HG02798 (cell line): Measurements from ENCODE around the gene SHISA9.

Source experiments
- ATAC-seq: cut with Tn5 transposase; IDR thresholded peaks from one replicate; pipeline ENCODE4 v1.9.1; 2021; ENCODE audit warnings: mild to moderate bottlenecking; ENCODE audit not compliant: unreplicated experiment, poor library complexity

The SHISA9 gene

GRCh38 chr16:13012601-13013000 lies 111.2 kb downstream of the SHISA9 start:
- no peak for ATAC-seq

GRCh38 chr16:13013043-13013442 lies 111.6 kb downstream of the SHISA9 start:
- ATAC-seq = no peak

GRCh38 chr16:13014476-13014875 lies 113.1 kb downstream of the SHISA9 start:
- ATAC-seq = no peak

GRCh38 chr16:13018026-13018425 lies 116.6 kb downstream of the SHISA9 start:
- ATAC-seq = no peak

- no peak for ATAC-seq
Measured at GRCh38 chr16:13021996-13022395, 120.6 kb downstream of the SHISA9 start.

GRCh38 chr16:13029786-13030185 lies 128.4 kb downstream of the SHISA9 start:
- ATAC-seq = no peak

GRCh38 chr16:13030769-13031168 lies 129.4 kb downstream of the SHISA9 start:
- ATAC-seq = no peak

- ATAC-seq = no peak
Measured at GRCh38 chr16:13032911-13033310, 131.5 kb downstream of the SHISA9 start.

GRCh38 chr16:13036600-13036999 lies 135.2 kb downstream of the SHISA9 start:
- ATAC-seq = no peak

- ATAC-seq = no peak
Measured at GRCh38 chr16:13038591-13038990, 137.2 kb downstream of the SHISA9 start.

GRCh38 chr16:13039526-13039925 lies 138.1 kb downstream of the SHISA9 start:
- no peak for ATAC-seq

- ATAC-seq = no peak
Measured at GRCh38 chr16:13041180-13041579, 139.8 kb downstream of the SHISA9 start.

- no peak for ATAC-seq
Measured at GRCh38 chr16:13041646-13042290, 140.4 kb downstream of the SHISA9 start.

- no peak for ATAC-seq
Measured at GRCh38 chr16:13042291-13042685, 140.9 kb downstream of the SHISA9 start.

- no peak for ATAC-seq
Measured at GRCh38 chr16:13046061-13046821, 144.8 kb downstream of the SHISA9 start.

- no peak for ATAC-seq
Measured at GRCh38 chr16:13047276-13047675, 145.9 kb downstream of the SHISA9 start.

GRCh38 chr16:13049688-13050087 lies 148.3 kb downstream of the SHISA9 start:
- ATAC-seq = no peak

GRCh38 chr16:13052431-13052830 lies 151.0 kb downstream of the SHISA9 start:
- no peak for ATAC-seq

- ATAC-seq = no peak
Measured at GRCh38 chr16:13055480-13055879, 154.1 kb downstream of the SHISA9 start.

GRCh38 chr16:13056607-13057006 lies 155.2 kb downstream of the SHISA9 start:
- no peak for ATAC-seq

- ATAC-seq = no peak
Measured at GRCh38 chr16:13060932-13061331, 159.5 kb downstream of the SHISA9 start.

GRCh38 chr16:13061691-13062090 lies 160.3 kb downstream of the SHISA9 start:
- no peak for ATAC-seq
